ENCODE measurements around the gene SUPT6H. TPM values are rescaled to one million over a fixed set of nuclear protein-coding genes. Genes with fewer than 3 reads are reported as not detected.

The SUPT6H gene
- total and polyA plus RNA-seq, 2 of the 4 experiments (the other 2 are of a cell fraction): 41.4 to 44.8 TPM

DNA sequence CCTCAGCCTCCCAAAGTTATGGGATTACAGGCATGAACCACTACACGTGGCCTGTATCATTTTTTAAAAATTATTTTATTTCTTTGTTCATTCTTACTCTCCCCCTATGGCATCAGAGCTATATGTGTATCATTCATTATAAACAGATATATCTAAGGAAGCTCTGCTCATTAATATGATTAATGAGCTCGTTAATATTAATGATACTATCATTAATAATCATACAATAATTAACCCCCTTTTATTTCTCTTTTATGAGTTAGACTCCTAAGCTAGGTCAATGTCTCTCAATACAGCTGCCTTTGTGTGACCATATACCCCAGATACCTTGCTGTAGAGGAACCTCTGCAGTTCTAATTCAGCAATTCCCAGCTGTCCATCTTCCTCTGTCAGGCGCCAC is 43.5 kb upstream of the SUPT6H start:
- H4K91ac ChIP-seq (ENCODE audit: insufficient read depth, low read depth, low read length): no peak overlapping the region
- H2BK120ac ChIP-seq (ENCODE audit: low read depth, low read length): no peak overlapping the region
- no peak overlapping the region for H3K27ac ChIP-seq (ENCODE audit: insufficient read depth, low read length)
- no peak overlapping the region for H2AFZ ChIP-seq (replicated peaks; ENCODE audit: low read length, poor library complexity)
- BruUV-seq (replicated peaks): no TSS peak
- H2AK9ac ChIP-seq (replicated peaks; ENCODE audit: low read depth, low read length, poor library complexity): no peak overlapping the region
- H3K4me2 ChIP-seq (ENCODE audit: low read depth, low read length): no peak overlapping the region
- dilution Hi-C loops (cut with HindIII; ENCODE audit: low sequenced_read_pairs, unreplicated experiment) (no loop called here), intact Hi-C loops (cut with micrococcal nuclease) (no loop called here), in situ Hi-C loops (cut with MboI; ENCODE audit: low sequenced_read_pairs) (loop anchor here (10.0 kb wide), 1 partner anchor 124 kb away; no protein-coding TSS in a partner anchor)
- no peak overlapping the region for H3K23ac ChIP-seq (ENCODE audit: low read depth, low read length)
- H2BK20ac ChIP-seq (ENCODE audit: low read depth, low read length): no peak overlapping the region
- no peak overlapping the region for H4K8ac ChIP-seq (ENCODE audit: low read depth in 2 of 2, low read length in 2 of 2)
- POLR2A ChIA-PET (ENCODE audit: unreplicated experiment): no interaction called here
- H3K56ac ChIP-seq (ENCODE audit: extremely low read depth, insufficient read depth, low read length): no peak overlapping the region
- no peak overlapping the region for H3K14ac ChIP-seq (replicated peaks; ENCODE audit: low read depth, low read length)
- DNase-seq (no peak), ATAC-seq (ENCODE audit: low read depth) (no peak)
- CTCF ChIA-PET: no interaction called here
- H3K9ac ChIP-seq (ENCODE audit: low read depth, low read length): no peak overlapping the region
- H3K79me1 ChIP-seq (ENCODE audit: low read depth in 1 of 2, low read length in 2 of 2): peaks cover 0 to 3% of the 10 kb centered on the region in 2 experiments; a peak in 1 of 4 replicates
- no peak overlapping the region for H3K18ac ChIP-seq (ENCODE audit: low read depth, low read length)
- no peaks in the 10 kb centered on the region for H3K9me1 ChIP-seq (ENCODE audit: insufficient read depth, low read length)
- H2BK5ac ChIP-seq (ENCODE audit: low read depth, low read length, poor library complexity, severe bottlenecking): no peak overlapping the region
- no peak overlapping the region for H3K4me3 ChIP-seq (ENCODE audit: insufficient read depth, low read depth, low read length)
- no peak overlapping the region for H4K5ac ChIP-seq (ENCODE audit: low read depth, low read length)
- WGBS, 2 experiments (ENCODE audit: extremely low coverage in 2 of 2, insufficient read length in 1 of 2): 100% methylated on average over 1 of the region's 3 CpGs; no CpG with 5 or more reads in 1 of the 2 experiments
- no peaks in the 10 kb centered on the region for H3K4me1 ChIP-seq (ENCODE audit: control insufficient read depth, insufficient read depth, low read length)
- H3K27me3 ChIP-seq (ENCODE audit: control insufficient read depth, insufficient read depth, low read length): no peaks in the 10 kb centered on the region
- H3K4ac ChIP-seq (ENCODE audit: low read depth, low read length): no peak overlapping the region
- TF ChIP-seq POLR2A (IDR thresholded peaks at IDR 0.05; ENCODE audit: low read depth, low read length): no peak
- TF ChIP-seq, protein P1, sequence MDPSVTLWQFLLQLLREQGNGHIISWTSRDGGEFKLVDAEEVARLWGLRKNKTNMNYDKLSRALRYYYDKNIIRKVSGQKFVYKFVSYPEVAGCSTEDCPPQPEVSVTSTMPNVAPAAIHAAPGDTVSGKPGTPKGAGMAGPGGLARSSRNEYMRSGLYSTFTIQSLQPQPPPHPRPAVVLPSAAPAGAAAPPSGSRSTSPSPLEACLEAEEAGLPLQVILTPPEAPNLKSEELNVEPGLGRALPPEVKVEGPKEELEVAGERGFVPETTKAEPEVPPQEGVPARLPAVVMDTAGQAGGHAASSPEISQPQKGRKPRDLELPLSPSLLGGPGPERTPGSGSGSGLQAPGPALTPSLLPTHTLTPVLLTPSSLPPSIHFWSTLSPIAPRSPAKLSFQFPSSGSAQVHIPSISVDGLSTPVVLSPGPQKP (IDR thresholded peaks at IDR 0.05; ENCODE audit: borderline replicate concordance, low read depth, low read length): no peak
- no peak for TF ChIP-seq BHLHE40 (IDR thresholded peaks at IDR 0.05; ENCODE audit: low read depth, low read length)
- no peak for TF ChIP-seq MAZ (IDR thresholded peaks at IDR 0.05; ENCODE audit: borderline replicate concordance, low read depth, low read length)
- no peak for TF ChIP-seq MXI1 (IDR thresholded peaks at IDR 0.05; ENCODE audit: borderline replicate concordance, low read depth, low read length)
- TF ChIP-seq RCOR1 (IDR thresholded peaks at IDR 0.05; ENCODE audit: insufficient replicate concordance, low read length): no peak
- TF ChIP-seq RFX5 (IDR thresholded peaks at IDR 0.05; ENCODE audit: low read depth, low read length): no peak
- no peak for TF ChIP-seq SMC3 (IDR thresholded peaks at IDR 0.05; ENCODE audit: low read depth, low read length)
- TF ChIP-seq CEBPB (IDR thresholded peaks at IDR 0.05; ENCODE audit: low read depth, low read length): no peak
- peaks cover 8% of the 10 kb centered on the region; the same call in 1 of the 2 replicates for H4K20me1 ChIP-seq (ENCODE audit: insufficient read depth, low read length)
- H3K9me3 ChIP-seq (ENCODE audit: control insufficient read depth, insufficient read depth, low read length): no peaks in the 10 kb centered on the region
- no peak overlapping the region for H2AK5ac ChIP-seq (ENCODE audit: low read depth, low read length)
- no peak overlapping the region for H2BK15ac ChIP-seq (ENCODE audit: low read depth, low read length)
- peaks cover 67% of the 10 kb centered on the region for H3K36me3 ChIP-seq (ENCODE audit: control insufficient read depth, insufficient read depth, low read length)

Measured in IMR-90 (cell line).